Hepatocyte (in vitro differentiated cells): Measurements from ENCODE around the gene SHANK2. TPM values are rescaled to one million over a fixed set of nuclear protein-coding genes. Genes with fewer than 3 reads are reported as not detected.

Source experiments
- DNase-seq: peaks from one replicate; pipeline ENCODE4 v3.0.0-alpha.2; 2016; ENCODE audit warnings: low spot score
- H2AFZ ChIP-seq: fragments of 200-600 bp; sonication (generic); 2 replicates; pipeline ENCODE4 v1.6.0; 2016; ENCODE audit warnings: antibody characterized with exemption, mild to moderate bottlenecking
- H3K27ac ChIP-seq: fragments of 200-600 bp; sonication (generic); 2 replicates; pipeline ENCODE4 v1.5.1; 2016; ENCODE audit warnings: mild to moderate bottlenecking
- H3K27me3 ChIP-seq: fragments of 200-600 bp; sonication (generic); 2 replicates; pipeline ENCODE4 v1.6.1; 2016
- H3K36me3 ChIP-seq: fragments of 200-600 bp; sonication (generic); replicated peaks from 2 replicates; pipeline ENCODE4 v1.5.1; 2016; ENCODE audit warnings: low read depth; ENCODE audit not compliant: insufficient read depth
- H3K4me1 ChIP-seq: fragments of 200-600 bp; sonication (generic); 2 replicates; pipeline ENCODE4 v1.5.1; 2016; ENCODE audit warnings: mild to moderate bottlenecking, moderate library complexity; ENCODE audit not compliant: insufficient read depth
- H3K4me2 ChIP-seq: fragments of 200-600 bp; sonication (generic); 2 replicates; pipeline ENCODE4 v1.6.0; 2016
- H3K4me3 ChIP-seq: fragments of 200-600 bp; sonication (generic); 2 replicates; pipeline ENCODE4 v1.5.1; 2016; ENCODE audit warnings: mild to moderate bottlenecking
- H3K79me2 ChIP-seq: fragments of 200-600 bp; sonication (generic); 2 replicates; pipeline ENCODE4 v1.6.0; 2017; ENCODE audit warnings: mild to moderate bottlenecking
- H3K9me2 ChIP-seq: fragments of 200-600 bp; sonication (generic); replicated peaks from 2 replicates; pipeline ENCODE4 v1.6.0; 2017; ENCODE audit warnings: mild to moderate bottlenecking; ENCODE audit not compliant: insufficient read depth
- H3K9me3 ChIP-seq: fragments of 200-600 bp; sonication (generic); 2 replicates; pipeline ENCODE4 v1.5.1; 2016; ENCODE audit warnings: low read depth, mild to moderate bottlenecking
- H4K20me1 ChIP-seq: fragments of 200-600 bp; sonication (generic); 2 replicates; pipeline ENCODE4 v1.6.0; 2016; ENCODE audit warnings: mild to moderate bottlenecking; ENCODE audit not compliant: insufficient read depth, poor library complexity, severe bottlenecking
- CTCF ChIP-seq: fragments of 200-600 bp; sonication (generic); IDR thresholded peaks from 2 replicates; pipeline ENCODE4 v1.5.1; 2016; ENCODE audit warnings: antibody characterized with exemption, mild to moderate bottlenecking; ENCODE audit not compliant: poor library complexity
- EZH2 ChIP-seq: fragments of 200-600 bp; sonication (generic); IDR thresholded peaks from 2 replicates; pipeline ENCODE4 v1.6.1; 2016; ENCODE audit warnings: antibody characterized with exemption, mild to moderate bottlenecking, borderline replicate concordance
- EZH2phosphoT487 ChIP-seq: fragments of 200-600 bp; sonication (generic); IDR thresholded peaks from one replicate; pipeline ENCODE4 v1.6.1; 2018; ENCODE audit warnings: antibody characterized with exemption, mild to moderate bottlenecking, low read depth, moderate library complexity; ENCODE audit not compliant: unreplicated experiment, severe bottlenecking
- WGBS: methylation state at CpG from one replicate; pipeline ENCODE4 v1.1.6; 2016; ENCODE audit warnings: low lambda C conversion rate; ENCODE audit errors: missing lambda C conversion rate; 5-methylcytosine and 5-hydroxymethylcytosine counted together
- polyA plus RNA-seq: library from polyadenylated mRNA; unstranded; fragments of >200 nt; fragmentation: Nextera tagmentation; extraction: Ambion mirVana; gene quantifications from 2 replicates; pipeline ENCODE4 v1.2.1, GENCODE V29; 2016
- total RNA-seq: library from RNA; depleted of rRNA; stranded (reverse); fragments of >200 nt; gene quantifications from 2 replicates; pipeline ENCODE4 v1.2.3, GENCODE V29; 2014

SHANK2 gene
- total and polyA plus RNA-seq, 2 experiments from 2014 or later = 17.3 to 20.7 TPM

DNA sequence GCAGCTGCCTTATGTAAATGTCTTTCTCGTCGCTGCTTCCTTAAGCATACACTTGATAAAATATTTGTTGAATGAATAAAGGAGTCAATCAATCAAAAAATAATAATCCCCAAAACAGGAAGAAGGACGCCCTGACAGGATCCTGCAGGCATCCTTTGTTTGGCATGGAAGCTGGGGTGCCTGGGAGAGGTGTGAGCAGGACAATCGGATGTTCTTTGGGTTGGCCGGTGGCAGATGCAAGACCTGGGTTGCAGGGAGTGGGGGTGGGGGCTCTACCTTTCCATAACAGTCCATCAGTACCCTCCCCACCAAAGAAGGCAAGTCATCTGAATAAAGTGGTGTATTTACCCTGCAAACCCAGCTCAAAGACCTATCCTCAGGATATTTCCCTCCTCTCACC is 1.4 kb upstream of the SHANK2 start:
- H3K9me2 ChIP-seq = no peaks in the 10 kb centered on the region
- H3K27ac ChIP-seq = peak overlapping the region; percentile 98
- TF ChIP-seq EZH2 (no peak), EZH2phosphoT487 (no peak), CTCF (no peak)
- DNase-seq = no peak
- H3K9me3 ChIP-seq = no peaks in the 10 kb centered on the region
- peaks cover 34% of the 10 kb centered on the region for H3K4me1 ChIP-seq
- H3K4me3 ChIP-seq = no peak overlapping the region
- H3K4me2 ChIP-seq = peak overlapping the region; percentile 91
- H4K20me1 ChIP-seq = no peaks in the 10 kb centered on the region
- no peak overlapping the region for H2AFZ ChIP-seq
- no peaks in the 10 kb centered on the region for H3K36me3 ChIP-seq
- H3K27me3 ChIP-seq = no peaks in the 10 kb centered on the region
- 59% methylated on average over 5 of the region's 5 CpGs for WGBS
- H3K79me2 ChIP-seq = peaks cover 25% of the 10 kb centered on the region

GRCh38 chr11:71252770-71253730 is 673 bp upstream of the SHANK2 start:
- Histone ChIP-seq H3K4me3 (peak overlapping the region; percentile 93), H3K9me3 (no peaks in the 10 kb centered on the region), H3K36me3 (no peaks in the 10 kb centered on the region), H3K27ac (peak overlapping the region; percentile 98), H3K9me2 (no peaks in the 10 kb centered on the region), H3K79me2 (peaks cover 33% of the 10 kb centered on the region), H3K4me2 (peak overlapping the region; percentile 91), H2AFZ (peak overlapping the region; percentile 75), H3K27me3 (no peaks in the 10 kb centered on the region), H3K4me1 (peaks cover 35% of the 10 kb centered on the region), H4K20me1 (no peaks in the 10 kb centered on the region)
- DNase-seq = peak; percentile 82
- WGBS = under 1% methylated on average over 31 of the region's 40 CpGs
- TF ChIP-seq EZH2 (peak; percentile 33), EZH2phosphoT487 (no peak), CTCF (no peak)

DNA sequence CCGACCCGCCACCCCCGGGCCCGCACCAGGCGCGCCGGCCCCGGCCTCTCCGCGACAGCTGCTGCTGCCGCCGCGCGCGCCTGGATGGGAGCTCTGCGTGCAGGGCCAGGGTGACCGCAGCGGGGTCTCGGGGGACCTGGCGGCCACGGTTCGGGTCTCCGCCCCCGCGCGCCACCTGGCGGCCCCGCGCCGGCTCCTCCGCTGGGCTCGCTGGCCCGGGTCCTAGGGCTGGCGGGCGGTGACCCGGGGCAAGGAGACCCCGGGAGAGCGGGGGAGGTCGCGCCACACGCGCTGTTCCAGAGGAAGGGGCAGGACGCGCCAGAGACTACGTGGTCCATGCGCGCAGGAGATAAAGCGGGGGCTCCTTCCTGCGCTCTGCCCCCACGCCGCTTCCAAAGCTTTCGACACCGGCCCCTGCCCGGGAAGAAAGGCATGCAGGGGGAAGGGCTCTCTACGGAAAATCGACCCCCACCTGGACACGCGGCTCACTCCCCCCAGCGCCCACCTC is 562 bp downstream of the SHANK2 start:
- no peaks in the 10 kb centered on the region for H3K9me2 ChIP-seq
- peaks cover 35% of the 10 kb centered on the region for H3K4me1 ChIP-seq
- no peaks in the 10 kb centered on the region for H3K9me3 ChIP-seq
- WGBS = 3% methylated on average over 39 of the region's 59 CpGs
- peaks cover 45% of the 10 kb centered on the region for H3K79me2 ChIP-seq
- H4K20me1 ChIP-seq = no peaks in the 10 kb centered on the region
- peak overlapping the region; percentile 98 for H3K27ac ChIP-seq
- H3K4me3 ChIP-seq = peak overlapping the region; percentile 93
- TF ChIP-seq EZH2phosphoT487 (no peak), CTCF (peak; percentile 57)
- no peaks in the 10 kb centered on the region for H3K36me3 ChIP-seq
- peak overlapping the region; percentile 74 for H2AFZ ChIP-seq
- no peaks in the 10 kb centered on the region for H3K27me3 ChIP-seq
- peak; percentile 80 for DNase-seq
- peak overlapping the region; percentile 91 for H3K4me2 ChIP-seq
